Smooth muscle cell (in vitro differentiated cells): ENCODE results near the gene COX17. TPM values are rescaled to one million over a fixed set of nuclear protein-coding genes. Genes with fewer than 3 reads are reported as not detected.

Source experiments
- DNase-seq: peaks from one replicate; lab custom pipeline; 2025; ENCODE audit not compliant: unreplicated experiment; lab: John Stamatoyannopoulos, UW
- H2AFZ ChIP-seq: fragments of 200-600 bp; sonication (generic); 2 replicates; pipeline ENCODE4 v1.6.0; 2016; ENCODE audit warnings: antibody characterized with exemption, low read depth, mild to moderate bottlenecking
- H3F3A ChIP-seq: fragments of 200-600 bp; sonication (generic); 2 replicates; pipeline ENCODE4 v1.6.0; 2017; ENCODE audit warnings: antibody characterized with exemption, low read depth
- H3K27ac ChIP-seq: fragments of 200-600 bp; sonication (generic); 2 replicates; pipeline ENCODE4 v1.5.1; 2016; ENCODE audit warnings: low read depth, mild to moderate bottlenecking
- H3K27me3 ChIP-seq: fragments of 200-600 bp; sonication (generic); 2 replicates; pipeline ENCODE4 v1.6.1; 2016; ENCODE audit warnings: low read depth, mild to moderate bottlenecking
- H3K36me3 ChIP-seq: fragments of 200-600 bp; sonication (generic); 2 replicates; pipeline ENCODE4 v1.5.1; 2016; ENCODE audit warnings: low read depth
- H3K4me1 ChIP-seq: fragments of 200-600 bp; sonication (generic); 2 replicates; pipeline ENCODE4 v1.5.1; 2016; ENCODE audit warnings: low read depth
- H3K4me2 ChIP-seq: fragments of 200-600 bp; sonication (generic); 2 replicates; pipeline ENCODE4 v1.6.0; 2016; ENCODE audit warnings: mild to moderate bottlenecking
- H3K4me3 ChIP-seq: fragments of 200-600 bp; sonication (generic); 2 replicates; pipeline ENCODE4 v1.5.1; 2016; ENCODE audit warnings: mild to moderate bottlenecking
- H3K79me2 ChIP-seq: fragments of 200-600 bp; sonication (generic); 2 replicates; pipeline ENCODE4 v1.6.0; 2016; ENCODE audit warnings: low read depth, mild to moderate bottlenecking
- H3K9ac ChIP-seq: fragments of 200-600 bp; sonication (generic); 2 replicates; pipeline ENCODE4 v1.6.0; 2016; ENCODE audit warnings: low read depth
- H3K9me3 ChIP-seq: fragments of 200-600 bp; sonication (generic); replicated peaks from 2 replicates; pipeline ENCODE4 v1.5.1; 2016; ENCODE audit warnings: low read depth
- H4K20me1 ChIP-seq: fragments of 200-600 bp; sonication (generic); 2 replicates; pipeline ENCODE4 v1.6.0; 2016; ENCODE audit warnings: low read depth
- CTCF ChIP-seq: fragments of 200-600 bp; sonication (generic); IDR thresholded peaks from 2 replicates; pipeline ENCODE4 v1.5.1; 2017; ENCODE audit warnings: borderline replicate concordance, mild to moderate bottlenecking, antibody characterized with exemption; ENCODE audit not compliant: insufficient read depth, poor library complexity, severe bottlenecking
- WGBS: methylation state at CpG from one replicate; pipeline ENCODE4 v1.1.7; 2016; ENCODE audit warnings: low lambda C conversion rate; 5-methylcytosine and 5-hydroxymethylcytosine counted together
- polyA plus RNA-seq: library from polyadenylated mRNA; unstranded; fragments of >200 nt; fragmentation: Nextera tagmentation; extraction: Ambion mirVana; gene quantifications from 2 replicates; pipeline ENCODE4 v1.2.1, GENCODE V29; 2016
- total RNA-seq: library from RNA; depleted of rRNA; stranded (reverse); fragments of >200 nt; gene quantifications from 2 replicates; pipeline ENCODE4 v1.2.3, GENCODE V29; 2014

COX17 gene
- total and polyA plus RNA-seq, 2 experiments from 2014 or later = 47.0 to 69.4 TPM

- H3K4me2 ChIP-seq = peak overlapping the region; percentile 20
- H3K27ac ChIP-seq = peak overlapping the region; percentile 66
- TF ChIP-seq CTCF = no peak
- no peak overlapping the region for H2AFZ ChIP-seq
- 55% methylated on average over 3 of the region's 3 CpGs for WGBS
- H3K36me3 ChIP-seq = no peaks in the 10 kb centered on the region
- H3K79me2 ChIP-seq = no peaks in the 10 kb centered on the region
- no peak for DNase-seq
- H3F3A ChIP-seq = no peaks in the 10 kb centered on the region
- H3K27me3 ChIP-seq = no peaks in the 10 kb centered on the region
- no peak overlapping the region for H3K4me3 ChIP-seq
- H3K9me3 ChIP-seq = no peaks in the 10 kb centered on the region
- no peaks in the 10 kb centered on the region for H4K20me1 ChIP-seq
- H3K4me1 ChIP-seq = peaks cover under 1% of the 10 kb centered on the region
- peak overlapping the region; percentile 2 for H3K9ac ChIP-seq
These were observed 45.7 kb downstream of the COX17 start for GRCh38 chr3:119631516-119631915.

- no peak overlapping the region for H3K4me3 ChIP-seq
- H3K9me3 ChIP-seq = no peaks in the 10 kb centered on the region
- no peak for TF ChIP-seq CTCF
- no peak overlapping the region for H3K4me2 ChIP-seq
- H3K27me3 ChIP-seq = no peaks in the 10 kb centered on the region
- no peaks in the 10 kb centered on the region for H3K4me1 ChIP-seq
- no peaks in the 10 kb centered on the region for H3K36me3 ChIP-seq
- no peaks in the 10 kb centered on the region for H3F3A ChIP-seq
- WGBS = 85% methylated on average over 7 of the region's 7 CpGs
- peak overlapping the region; percentile 2 for H3K9ac ChIP-seq
- no peaks in the 10 kb centered on the region for H4K20me1 ChIP-seq
- H3K79me2 ChIP-seq = no peaks in the 10 kb centered on the region
- peak overlapping the region; percentile 66 for H3K27ac ChIP-seq
- no peak overlapping the region for H2AFZ ChIP-seq
- DNase-seq = no peak
These were observed 46.3 kb downstream of the COX17 start for GRCh38 chr3:119630880-119631329.

- no peaks in the 10 kb centered on the region for H3K79me2 ChIP-seq
- DNase-seq = no peak
- H3K4me2 ChIP-seq = no peak overlapping the region
- no peaks in the 10 kb centered on the region for H3F3A ChIP-seq
- H3K4me1 ChIP-seq = no peaks in the 10 kb centered on the region
- H3K36me3 ChIP-seq = no peaks in the 10 kb centered on the region
- no peaks in the 10 kb centered on the region for H4K20me1 ChIP-seq
- H2AFZ ChIP-seq = no peak overlapping the region
- peak overlapping the region; percentile 66 for H3K27ac ChIP-seq
- 75% methylated on average over 8 of the region's 8 CpGs for WGBS
- peak overlapping the region; percentile 37 for H3K9ac ChIP-seq
- TF ChIP-seq CTCF = no peak
- H3K4me3 ChIP-seq = no peak overlapping the region
- H3K9me3 ChIP-seq = no peaks in the 10 kb centered on the region
- no peaks in the 10 kb centered on the region for H3K27me3 ChIP-seq
These were observed 46.9 kb downstream of the COX17 start for GRCh38 chr3:119630128-119630879.
